GM18499 (cell line): ENCODE measurements around the gene ATRIP.

Experiments used
- ATAC-seq: cut with Tn5 transposase; IDR thresholded peaks from one replicate; pipeline ENCODE4 v1.9.1; 2021; ENCODE audit warnings: moderate number of reproducible peaks; ENCODE audit not compliant: insufficient read depth, unreplicated experiment

Gene ATRIP

GRCh38 chr3:48409291-48410201, 37.0 kb upstream of the ATRIP start:
- no peak for ATAC-seq

- ATAC-seq, result no peak
These were observed 36.1 kb upstream of the ATRIP start for GRCh38 chr3:48410205-48411040.

- ATAC-seq, result no peak
These were observed 35.4 kb upstream of the ATRIP start for GRCh38 chr3:48411041-48411588.

GRCh38 chr3:48411606-48412374, 34.7 kb upstream of the ATRIP start:
- no peak for ATAC-seq

- no peak for ATAC-seq
These were observed 34.0 kb upstream of the ATRIP start for GRCh38 chr3:48412375-48413001.

- no peak for ATAC-seq
These were observed 33.5 kb upstream of the ATRIP start for GRCh38 chr3:48413086-48413485.

GRCh38 chr3:48413611-48414010, 32.9 kb upstream of the ATRIP start:
- ATAC-seq, result no peak

GRCh38 chr3:48414376-48415250, 31.9 kb upstream of the ATRIP start:
- no peak for ATAC-seq

- no peak for ATAC-seq
These were observed 31.1 kb upstream of the ATRIP start for GRCh38 chr3:48415251-48415953.

GRCh38 chr3:48416091-48416505, 30.4 kb upstream of the ATRIP start:
- no peak for ATAC-seq

GRCh38 chr3:48416546-48416945, 30.0 kb upstream of the ATRIP start:
- ATAC-seq, result no peak

- ATAC-seq, result no peak
These were observed 28.9 kb upstream of the ATRIP start for GRCh38 chr3:48417529-48418108.

GRCh38 chr3:48418140-48418539, 28.4 kb upstream of the ATRIP start:
- ATAC-seq, result no peak

GRCh38 chr3:48418651-48419050, 27.9 kb upstream of the ATRIP start:
- ATAC-seq, result no peak

GRCh38 chr3:48419149-48419548, 27.4 kb upstream of the ATRIP start:
- ATAC-seq, result no peak

GRCh38 chr3:48419597-48419996, 26.9 kb upstream of the ATRIP start:
- no peak for ATAC-seq

- ATAC-seq, result no peak
These were observed 26.0 kb upstream of the ATRIP start for GRCh38 chr3:48420561-48420960.

- no peak for ATAC-seq
These were observed 24.3 kb upstream of the ATRIP start for GRCh38 chr3:48422272-48422671.
